ENCODE measurements around the gene TMEM178B.
"Not testable (repeated sequence)": the region's sequence is repeated elsewhere in the genome, so short reads cannot be mapped to it uniquely, and the experiment has no call there.

The TMEM178B gene

GRCh38 chr7:141317033-141317585 lies 243.2 kb downstream of the TMEM178B start:
- DNase-seq, result no peak

- DNase-seq, result no peak
Observed at GRCh38 chr7:141320287-141320686, 246.4 kb downstream of the TMEM178B start.

- no peak for DNase-seq
Observed at GRCh38 chr7:141322383-141322782, 248.5 kb downstream of the TMEM178B start.

GRCh38 chr7:141323826-141324225 lies 250.0 kb downstream of the TMEM178B start:
- no peak for DNase-seq

GRCh38 chr7:141324870-141325269 lies 251.0 kb downstream of the TMEM178B start:
- no peak for DNase-seq

- DNase-seq, result no peak
Observed at GRCh38 chr7:141325275-141325674, 251.4 kb downstream of the TMEM178B start.

- DNase-seq, result no peak
Observed at GRCh38 chr7:141328290-141328689, 254.4 kb downstream of the TMEM178B start.

GRCh38 chr7:141330285-141330684 lies 256.4 kb downstream of the TMEM178B start:
- DNase-seq, result not testable (repeated sequence)

- DNase-seq, result no peak
Observed at GRCh38 chr7:141333459-141333858, 259.6 kb downstream of the TMEM178B start.

GRCh38 chr7:141335164-141335563 lies 261.3 kb downstream of the TMEM178B start:
- no peak for DNase-seq

GRCh38 chr7:141339603-141340002 lies 265.7 kb downstream of the TMEM178B start:
- no peak for DNase-seq

- DNase-seq, result no peak
Observed at GRCh38 chr7:141340991-141341390, 267.1 kb downstream of the TMEM178B start.

GRCh38 chr7:141342621-141343408 lies 269.0 kb downstream of the TMEM178B start:
- no peak for DNase-seq

- DNase-seq, result no peak
Observed at GRCh38 chr7:141344153-141344935, 270.5 kb downstream of the TMEM178B start.

- no peak for DNase-seq
Observed at GRCh38 chr7:141348728-141349127, 274.9 kb downstream of the TMEM178B start.

- no peak for DNase-seq
Observed at GRCh38 chr7:141349338-141349737, 275.5 kb downstream of the TMEM178B start.

GRCh38 chr7:141349804-141350203 lies 275.9 kb downstream of the TMEM178B start:
- no peak for DNase-seq

- DNase-seq, result peak in 1 of 2 experiments; percentile 23
Observed at GRCh38 chr7:141351175-141351574, 277.3 kb downstream of the TMEM178B start.

- DNase-seq, result no peak
Observed at GRCh38 chr7:141352955-141353354, 279.1 kb downstream of the TMEM178B start.

- no peak for DNase-seq
Observed at GRCh38 chr7:141354251-141354650, 280.4 kb downstream of the TMEM178B start.

GRCh38 chr7:141355032-141355431 lies 281.2 kb downstream of the TMEM178B start:
- DNase-seq, result no peak

GRCh38 chr7:141356161-141356560 lies 282.3 kb downstream of the TMEM178B start:
- DNase-seq, result peak in 1 of 2 experiments; percentile 55

- DNase-seq, result no peak
Observed at GRCh38 chr7:141358386-141358785, 284.5 kb downstream of the TMEM178B start.

GRCh38 chr7:141359262-141359661 lies 285.4 kb downstream of the TMEM178B start:
- no peak for DNase-seq
